GM18526 (cell line): ENCODE data around the gene VIPR2.

ENCODE experiments used
- POLR2A ChIP-seq: IDR thresholded peaks from 3 replicates; pipeline ENCODE4 v1.6.1; 2011; ENCODE audit not compliant: insufficient read length; ENCODE audit errors: extremely low read depth

Gene VIPR2

GRCh38 chr7:159015454-159016410 is 128.9 kb downstream of the VIPR2 start:
- TF ChIP-seq POLR2A, result no peak

GRCh38 chr7:159015081-159015453 is 129.6 kb downstream of the VIPR2 start:
- no peak for TF ChIP-seq POLR2A

- TF ChIP-seq POLR2A, result no peak
Observed at GRCh38 chr7:159014297-159015062, 130.2 kb downstream of the VIPR2 start.

- TF ChIP-seq POLR2A, result no peak
Observed at GRCh38 chr7:159013825-159014289, 130.8 kb downstream of the VIPR2 start.

- no peak for TF ChIP-seq POLR2A
Observed at GRCh38 chr7:159013181-159013690, 131.4 kb downstream of the VIPR2 start.

- no peak for TF ChIP-seq POLR2A
Observed at GRCh38 chr7:159012353-159013069, 132.2 kb downstream of the VIPR2 start.

- TF ChIP-seq POLR2A, result no peak
Observed at GRCh38 chr7:159011722-159012022, 133.0 kb downstream of the VIPR2 start.

GRCh38 chr7:159010937-159011721 is 133.5 kb downstream of the VIPR2 start:
- no peak for TF ChIP-seq POLR2A

GRCh38 chr7:159010411-159010810 is 134.3 kb downstream of the VIPR2 start:
- TF ChIP-seq POLR2A, result no peak

GRCh38 chr7:159009951-159010350 is 134.7 kb downstream of the VIPR2 start:
- no peak for TF ChIP-seq POLR2A

- no peak for TF ChIP-seq POLR2A
Observed at GRCh38 chr7:159008417-159008816, 136.2 kb downstream of the VIPR2 start.

- TF ChIP-seq POLR2A, result no peak
Observed at GRCh38 chr7:159007996-159008389, 136.7 kb downstream of the VIPR2 start.

GRCh38 chr7:159007364-159007995 is 137.2 kb downstream of the VIPR2 start:
- no peak for TF ChIP-seq POLR2A

GRCh38 chr7:159006610-159007130 is 138.0 kb downstream of the VIPR2 start:
- no peak for TF ChIP-seq POLR2A
